ENCODE data around the gene GSAP. TPM values are rescaled to one million over a fixed set of nuclear protein-coding genes. Genes with fewer than 3 reads are reported as not detected.

The GSAP gene
- total and polyA plus RNA-seq, 4 donors: 3.7 to 24.1 (median 8.0) TPM

- DNase-seq (no peak), ATAC-seq (ENCODE audit: low FRiP score) (no peak)
- Histone ChIP-seq H3K9me3 (ENCODE audit: control insufficient read depth, low read length) (no peaks in the 10 kb centered on the region), H3K4me3 (ENCODE audit: low read length in 2 of 2) (no peak overlapping the region), H3K4me1 (ENCODE audit: control insufficient read depth in 1 of 2, insufficient read depth in 2 of 2, low read length in 2 of 2) (peaks cover 0 to 28% of the 10 kb centered on the region in 2 donors), H3K27ac (ENCODE audit: low read depth in 1 of 2, low read length in 2 of 2) (no peak overlapping the region), H3K36me3 (ENCODE audit: control insufficient read depth in 1 of 2, insufficient read depth in 2 of 2, low read length in 1 of 2) (no peaks in the 10 kb centered on the region), H3K27me3 (ENCODE audit: control insufficient read depth in 1 of 2, insufficient read depth in 2 of 2, low read length in 1 of 2) (no peaks in the 10 kb centered on the region)
- intact Hi-C loops (cut with DNase I): loop anchor here in 1 of 2 donors (5.0 kb wide), 1 partner anchor 134 kb away; no protein-coding TSS in a partner anchor
- WGBS, 2 donors: 75 to 82% methylated on average over 2 of the region's 2 CpGs
These were observed 99.8 kb downstream of the GSAP start for GRCh38 chr7:77316219-77316978.

GRCh38 chr7:77315182-77315591 is 101.0 kb downstream of the GSAP start:
- WGBS, 2 donors: 46 to 49% methylated on average over 3 of the region's 3 CpGs
- peak; percentile 74 for ATAC-seq (ENCODE audit: low FRiP score)
- peak in 1 of 2 donors; percentile 61 for DNase-seq
- H3K4me3 ChIP-seq (ENCODE audit: low read length in 2 of 2): no peak overlapping the region
- no peak overlapping the region for H3K27ac ChIP-seq (ENCODE audit: low read depth in 1 of 2, low read length in 2 of 2)
- intact Hi-C loops (cut with DNase I): loop anchor here in 1 of 2 donors (5.0 kb wide), 1 partner anchor 133 kb away; no protein-coding TSS in a partner anchor
- peaks cover 0 to 27% of the 10 kb centered on the region in 2 donors for H3K4me1 ChIP-seq (ENCODE audit: control insufficient read depth in 1 of 2, insufficient read depth in 2 of 2, low read length in 2 of 2)
- H3K36me3 ChIP-seq (ENCODE audit: control insufficient read depth in 1 of 2, insufficient read depth in 2 of 2, low read length in 1 of 2): no peaks in the 10 kb centered on the region
- no peaks in the 10 kb centered on the region for H3K27me3 ChIP-seq (ENCODE audit: control insufficient read depth in 1 of 2, insufficient read depth in 2 of 2, low read length in 1 of 2)
- no peaks in the 10 kb centered on the region for H3K9me3 ChIP-seq (ENCODE audit: control insufficient read depth, low read length)

- intact Hi-C loops (cut with DNase I): loop anchor here in 1 of 2 donors (5.0 kb wide), 1 partner anchor 37 kb away; no protein-coding TSS in a partner anchor
These were observed 102.2 kb downstream of the GSAP start for GRCh38 chr7:77313876-77314480.

GRCh38 chr7:77313085-77313484 is 103.1 kb downstream of the GSAP start:
- peak overlapping the region; percentile 2 to 71 for H3K27ac ChIP-seq (ENCODE audit: low read depth in 1 of 2, low read length in 2 of 2)
- no peak for ATAC-seq (ENCODE audit: low FRiP score)

More at GRCh38 chr7:77313876-77314480, 102.2 kb downstream of the GSAP start:
- Histone ChIP-seq H3K27ac (ENCODE audit: low read depth in 1 of 2, low read length in 2 of 2) (peak overlapping the region; percentile 59 to 60), H3K9me3 (ENCODE audit: control insufficient read depth, low read length) (no peaks in the 10 kb centered on the region), H3K27me3 (ENCODE audit: control insufficient read depth in 1 of 2, insufficient read depth in 2 of 2, low read length in 1 of 2) (no peaks in the 10 kb centered on the region), H3K36me3 (ENCODE audit: control insufficient read depth in 1 of 2, insufficient read depth in 2 of 2, low read length in 1 of 2) (no peaks in the 10 kb centered on the region), H3K4me3 (ENCODE audit: low read length in 2 of 2) (no peak overlapping the region), H3K4me1 (ENCODE audit: control insufficient read depth in 1 of 2, insufficient read depth in 2 of 2, low read length in 2 of 2) (peaks cover 0 to 27% of the 10 kb centered on the region in 2 donors)
- DNase-seq (no peak), ATAC-seq (ENCODE audit: low FRiP score) (no peak)
- WGBS, 2 donors: 23 to 26% methylated on average over 5 of the region's 5 CpGs

GRCh38 chr7:77310982-77311381 is 105.2 kb downstream of the GSAP start:
- no peak for DNase-seq
- H3K27ac ChIP-seq (ENCODE audit: low read depth in 1 of 2, low read length in 2 of 2): no peak overlapping the region
- no peaks in the 10 kb centered on the region for H3K27me3 ChIP-seq (ENCODE audit: control insufficient read depth in 1 of 2, insufficient read depth in 2 of 2, low read length in 1 of 2)
- H3K4me1 ChIP-seq (ENCODE audit: control insufficient read depth in 1 of 2, insufficient read depth in 2 of 2, low read length in 2 of 2): peaks cover 0 to 27% of the 10 kb centered on the region in 2 donors
- H3K4me3 ChIP-seq (ENCODE audit: low read length in 2 of 2): no peak overlapping the region
- 73 to 80% methylated on average over 5 of the region's 5 CpGs for WGBS, 2 donors
- ATAC-seq (ENCODE audit: low FRiP score): no peak
- intact Hi-C loops (cut with DNase I): loop anchor here in 1 of 2 donors (5.0 kb wide), 1 partner anchor 34 kb away; no protein-coding TSS in a partner anchor
- no peaks in the 10 kb centered on the region for H3K9me3 ChIP-seq (ENCODE audit: control insufficient read depth, low read length)
- no peaks in the 10 kb centered on the region for H3K36me3 ChIP-seq (ENCODE audit: control insufficient read depth in 1 of 2, insufficient read depth in 2 of 2, low read length in 1 of 2)

More at GRCh38 chr7:77313085-77313484, 103.1 kb downstream of the GSAP start:
- Histone ChIP-seq H3K4me1 (ENCODE audit: control insufficient read depth in 1 of 2, insufficient read depth in 2 of 2, low read length in 2 of 2) (peaks cover 0 to 27% of the 10 kb centered on the region in 2 donors), H3K4me3 (ENCODE audit: low read length in 2 of 2) (no peak overlapping the region), H3K27me3 (ENCODE audit: control insufficient read depth in 1 of 2, insufficient read depth in 2 of 2, low read length in 1 of 2) (no peaks in the 10 kb centered on the region), H3K36me3 (ENCODE audit: control insufficient read depth in 1 of 2, insufficient read depth in 2 of 2, low read length in 1 of 2) (no peaks in the 10 kb centered on the region), H3K9me3 (ENCODE audit: control insufficient read depth, low read length) (no peaks in the 10 kb centered on the region)
- DNase-seq: no peak
- intact Hi-C loops (cut with DNase I): loop anchor here in 1 of 2 donors (5.0 kb wide), 1 partner anchor 36 kb away; no protein-coding TSS in a partner anchor
- 2 to 7% methylated on average over 2 of the region's 2 CpGs for WGBS, 2 donors

GRCh38 chr7:77309714-77310220 is 106.4 kb downstream of the GSAP start:
- intact Hi-C loops (cut with DNase I): loop anchor here in 1 of 2 donors (5.0 kb wide), 1 partner anchor 32 kb away; no protein-coding TSS in a partner anchor
- peaks cover 0 to 19% of the 10 kb centered on the region in 2 donors for H3K4me1 ChIP-seq (ENCODE audit: control insufficient read depth in 1 of 2, insufficient read depth in 2 of 2, low read length in 2 of 2)

GRCh38 chr7:77308792-77309191 is 107.4 kb downstream of the GSAP start:
- DNase-seq: no peak
- 13 to 15% methylated on average over 4 of the region's 4 CpGs for WGBS, 2 donors
- peak; percentile 48 for ATAC-seq (ENCODE audit: low FRiP score)
- no peaks in the 10 kb centered on the region for H3K9me3 ChIP-seq (ENCODE audit: control insufficient read depth, low read length)
- no peaks in the 10 kb centered on the region for H3K27me3 ChIP-seq (ENCODE audit: control insufficient read depth in 1 of 2, insufficient read depth in 2 of 2, low read length in 1 of 2)
- H3K4me1 ChIP-seq (ENCODE audit: control insufficient read depth in 1 of 2, insufficient read depth in 2 of 2, low read length in 2 of 2): peaks cover 0 to 13% of the 10 kb centered on the region in 2 donors
- intact Hi-C loops (cut with DNase I): no loop called here
- no peak overlapping the region for H3K4me3 ChIP-seq (ENCODE audit: low read length in 2 of 2)
- H3K27ac ChIP-seq (ENCODE audit: low read depth in 1 of 2, low read length in 2 of 2): peak overlapping the region; percentile 10 to 34
- no peaks in the 10 kb centered on the region for H3K36me3 ChIP-seq (ENCODE audit: control insufficient read depth in 1 of 2, insufficient read depth in 2 of 2, low read length in 1 of 2)

More at GRCh38 chr7:77309714-77310220, 106.4 kb downstream of the GSAP start:
- H3K4me3 ChIP-seq (ENCODE audit: low read length in 2 of 2): no peak overlapping the region
- H3K27me3 ChIP-seq (ENCODE audit: control insufficient read depth in 1 of 2, insufficient read depth in 2 of 2, low read length in 1 of 2): no peaks in the 10 kb centered on the region
- H3K36me3 ChIP-seq (ENCODE audit: control insufficient read depth in 1 of 2, insufficient read depth in 2 of 2, low read length in 1 of 2): no peaks in the 10 kb centered on the region
- ATAC-seq (ENCODE audit: low FRiP score) (no peak), DNase-seq (no peak)
- WGBS, 2 donors: 50 to 61% methylated on average over 1 of the region's 1 CpG
- H3K27ac ChIP-seq (ENCODE audit: low read depth in 1 of 2, low read length in 2 of 2): no peak overlapping the region
- no peaks in the 10 kb centered on the region for H3K9me3 ChIP-seq (ENCODE audit: control insufficient read depth, low read length)

- Histone ChIP-seq H3K27me3 (ENCODE audit: control insufficient read depth in 1 of 2, insufficient read depth in 2 of 2, low read length in 1 of 2) (no peaks in the 10 kb centered on the region), H3K36me3 (ENCODE audit: control insufficient read depth in 1 of 2, insufficient read depth in 2 of 2, low read length in 1 of 2) (no peaks in the 10 kb centered on the region), H3K9me3 (ENCODE audit: control insufficient read depth, low read length) (no peaks in the 10 kb centered on the region), H3K4me3 (ENCODE audit: low read length in 2 of 2) (no peak overlapping the region), H3K27ac (ENCODE audit: low read depth in 1 of 2, low read length in 2 of 2) (no peak overlapping the region), H3K4me1 (ENCODE audit: control insufficient read depth in 1 of 2, insufficient read depth in 2 of 2, low read length in 2 of 2) (peaks cover 0 to 2% of the 10 kb centered on the region in 2 donors)
- DNase-seq (no peak), ATAC-seq (ENCODE audit: low FRiP score) (no peak)
- intact Hi-C loops (cut with DNase I): no loop called here
- WGBS, 2 donors: 78 to 81% methylated on average over 17 of the region's 17 CpGs
These were observed 109.7 kb downstream of the GSAP start for GRCh38 chr7:77306231-77307067.
